Measurements from ENCODE around the gene CFAP45.
A peak's percentile ranks its signal among the peaks of the same experiment; 100 is the strongest.

CFAP45 gene

GRCh38 chr1:159831412-159832141 is 68.4 kb downstream of the CFAP45 start:
- Histone ChIP-seq H3K4me3 (ENCODE audit: insufficient read depth in 1 of 2, low read depth in 1 of 2, low read length in 2 of 2) (no peak overlapping the region), H3K4ac (ENCODE audit: low read depth in 1 of 2, low read length in 2 of 2) (no peak overlapping the region), H3K36me3 (ENCODE audit: control insufficient read depth in 1 of 2, insufficient read depth in 2 of 2, low read depth in 1 of 2, low read length in 2 of 2) (peaks cover 0 to 3% of the 10 kb centered on the region in 2 experiments), H3K18ac (ENCODE audit: low read depth in 1 of 2, low read length in 2 of 2) (no peak overlapping the region), H3K79me1 (replicated peaks; ENCODE audit: low read length, poor library complexity, severe bottlenecking) (no peaks in the 10 kb centered on the region), H2BK120ac (ENCODE audit: low read depth, low read length) (no peak overlapping the region), H2BK12ac (ENCODE audit: low read length in 2 of 2) (no peak overlapping the region), H3K4me1 (ENCODE audit: control insufficient read depth, insufficient read depth, low read depth, low read length) (peaks cover 21% of the 10 kb centered on the region), H3K14ac (ENCODE audit: low read length in 2 of 2) (no peak overlapping the region), H3K27ac (ENCODE audit: low read length, poor library complexity, severe bottlenecking) (no peak overlapping the region), H3K4me2 (ENCODE audit: low read length, poor library complexity, severe bottlenecking) (no peak overlapping the region), H2BK15ac (ENCODE audit: low read depth, poor library complexity, severe bottlenecking) (no peak overlapping the region), H2AK5ac (ENCODE audit: low read length, severe bottlenecking) (no peak overlapping the region), H3K27me3 (ENCODE audit: control insufficient read depth in 1 of 2, insufficient read depth in 1 of 2, low read length in 2 of 2) (no peaks in the 10 kb centered on the region), H4K91ac (ENCODE audit: low read length) (no peak overlapping the region), H3K9me3 (ENCODE audit: control insufficient read depth, low read length) (no peaks in the 10 kb centered on the region), H2BK5ac (ENCODE audit: low read depth, low read length, poor library complexity, severe bottlenecking) (no peak overlapping the region), H3K9ac (ENCODE audit: low read length) (no peak overlapping the region), H2AFZ (ENCODE audit: low read depth, low read length) (no peak overlapping the region), H3K23ac (ENCODE audit: low read length in 2 of 2) (no peak overlapping the region), H4K8ac (ENCODE audit: low read length) (no peak overlapping the region)
- no peak for DNase-seq
- 56% methylated on average over 7 of the region's 7 CpGs for WGBS

- Histone ChIP-seq H3K79me1 (replicated peaks; ENCODE audit: low read length, poor library complexity, severe bottlenecking) (no peaks in the 10 kb centered on the region), H3K4me3 (ENCODE audit: insufficient read depth in 1 of 2, low read depth in 1 of 2, low read length in 2 of 2) (no peak overlapping the region), H2BK5ac (ENCODE audit: low read depth, low read length, poor library complexity, severe bottlenecking) (no peak overlapping the region), H3K14ac (ENCODE audit: low read length in 2 of 2) (no peak overlapping the region), H3K9me3 (ENCODE audit: control insufficient read depth, low read length) (no peaks in the 10 kb centered on the region), H3K9ac (ENCODE audit: low read length) (no peak overlapping the region), H3K18ac (ENCODE audit: low read depth in 1 of 2, low read length in 2 of 2) (peak overlapping the region in 1 of 2 experiments; percentile 13), H2BK15ac (ENCODE audit: low read depth, poor library complexity, severe bottlenecking) (no peak overlapping the region), H3K27me3 (ENCODE audit: control insufficient read depth in 1 of 2, insufficient read depth in 1 of 2, low read length in 2 of 2) (no peaks in the 10 kb centered on the region), H3K4me1 (ENCODE audit: control insufficient read depth, insufficient read depth, low read depth, low read length) (peaks cover 26% of the 10 kb centered on the region), H3K27ac (ENCODE audit: low read length, poor library complexity, severe bottlenecking) (no peak overlapping the region), H3K23ac (ENCODE audit: low read length in 2 of 2) (no peak overlapping the region), H3K36me3 (ENCODE audit: control insufficient read depth in 1 of 2, insufficient read depth in 2 of 2, low read depth in 1 of 2, low read length in 2 of 2) (peaks cover 0 to 7% of the 10 kb centered on the region in 2 experiments), H3K4me2 (ENCODE audit: low read length, poor library complexity, severe bottlenecking) (no peak overlapping the region), H4K91ac (ENCODE audit: low read length) (no peak overlapping the region), H2AFZ (ENCODE audit: low read depth, low read length) (no peak overlapping the region), H4K8ac (ENCODE audit: low read length) (no peak overlapping the region), H2BK120ac (ENCODE audit: low read depth, low read length) (no peak overlapping the region), H2BK12ac (ENCODE audit: low read length in 2 of 2) (no peak overlapping the region), H2AK5ac (ENCODE audit: low read length, severe bottlenecking) (peak overlapping the region; percentile 67), H3K4ac (ENCODE audit: low read depth in 1 of 2, low read length in 2 of 2) (no peak overlapping the region)
- WGBS = 82% methylated on average over 7 of the region's 8 CpGs
- DNase-seq = no peak
Measured at GRCh38 chr1:159830722-159831121, 69.2 kb downstream of the CFAP45 start.

GRCh38 chr1:159829822-159830465 is 70.0 kb downstream of the CFAP45 start:
- peak overlapping the region; percentile 57 for H3K27ac ChIP-seq (ENCODE audit: low read length, poor library complexity, severe bottlenecking)
- no peaks in the 10 kb centered on the region for H3K79me1 ChIP-seq (replicated peaks; ENCODE audit: low read length, poor library complexity, severe bottlenecking)
- peaks cover 0 to under 1% of the 10 kb centered on the region in 2 experiments for H3K27me3 ChIP-seq (ENCODE audit: control insufficient read depth in 1 of 2, insufficient read depth in 1 of 2, low read length in 2 of 2)
- H4K91ac ChIP-seq (ENCODE audit: low read length) = peak overlapping the region; percentile 2
- H3K14ac ChIP-seq (ENCODE audit: low read length in 2 of 2) = peak overlapping the region in 1 of 2 experiments; percentile 45
- H3K9me3 ChIP-seq (ENCODE audit: control insufficient read depth, low read length) = no peaks in the 10 kb centered on the region
- no peak overlapping the region for H2AFZ ChIP-seq (ENCODE audit: low read depth, low read length)
- peaks cover 0 to 4% of the 10 kb centered on the region in 2 experiments for H3K36me3 ChIP-seq (ENCODE audit: control insufficient read depth in 1 of 2, insufficient read depth in 2 of 2, low read depth in 1 of 2, low read length in 2 of 2)
- H4K8ac ChIP-seq (ENCODE audit: low read length) = no peak overlapping the region
- H2BK15ac ChIP-seq (ENCODE audit: low read depth, poor library complexity, severe bottlenecking) = peak overlapping the region; percentile 58
- H2BK120ac ChIP-seq (ENCODE audit: low read depth, low read length) = no peak overlapping the region
- H2BK12ac ChIP-seq (ENCODE audit: low read length in 2 of 2) = peak overlapping the region in 1 of 2 experiments; percentile 56
- H3K4me3 ChIP-seq (ENCODE audit: insufficient read depth in 1 of 2, low read depth in 1 of 2, low read length in 2 of 2) = no peak overlapping the region
- peak overlapping the region in 1 of 2 experiments; percentile 10 for H3K4ac ChIP-seq (ENCODE audit: low read depth in 1 of 2, low read length in 2 of 2)
- H2BK5ac ChIP-seq (ENCODE audit: low read depth, low read length, poor library complexity, severe bottlenecking) = no peak overlapping the region
- H3K18ac ChIP-seq (ENCODE audit: low read depth in 1 of 2, low read length in 2 of 2) = peak overlapping the region in 1 of 2 experiments; percentile 73
- WGBS = 71% methylated on average over 18 of the region's 18 CpGs
- no peak overlapping the region for H3K23ac ChIP-seq (ENCODE audit: low read length in 2 of 2)
- peak overlapping the region; percentile 5 for H3K9ac ChIP-seq (ENCODE audit: low read length)
- peak overlapping the region; percentile 1 for H2AK5ac ChIP-seq (ENCODE audit: low read length, severe bottlenecking)
- peak; percentile 84 for DNase-seq
- H3K4me1 ChIP-seq (ENCODE audit: control insufficient read depth, insufficient read depth, low read depth, low read length) = peaks cover 26% of the 10 kb centered on the region
- H3K4me2 ChIP-seq (ENCODE audit: low read length, poor library complexity, severe bottlenecking) = no peak overlapping the region

- Histone ChIP-seq H2BK5ac (ENCODE audit: low read depth, low read length, poor library complexity, severe bottlenecking) (no peak overlapping the region), H3K27ac (ENCODE audit: low read length, poor library complexity, severe bottlenecking) (peak overlapping the region; percentile 35)
- 28% methylated on average over 3 of the region's 3 CpGs for WGBS
Measured at GRCh38 chr1:159829273-159829634, 70.7 kb downstream of the CFAP45 start.

More at GRCh38 chr1:159829273-159829634, 70.7 kb downstream of the CFAP45 start:
- Histone ChIP-seq H2AFZ (ENCODE audit: low read depth, low read length) (no peak overlapping the region), H2BK12ac (ENCODE audit: low read length in 2 of 2) (no peak overlapping the region), H3K4ac (ENCODE audit: low read depth in 1 of 2, low read length in 2 of 2) (no peak overlapping the region), H3K79me1 (replicated peaks; ENCODE audit: low read length, poor library complexity, severe bottlenecking) (no peaks in the 10 kb centered on the region), H2AK5ac (ENCODE audit: low read length, severe bottlenecking) (peak overlapping the region; percentile 51), H3K4me3 (ENCODE audit: insufficient read depth in 1 of 2, low read depth in 1 of 2, low read length in 2 of 2) (no peak overlapping the region), H4K91ac (ENCODE audit: low read length) (no peak overlapping the region), H2BK15ac (ENCODE audit: low read depth, poor library complexity, severe bottlenecking) (peak overlapping the region; percentile 6), H2BK120ac (ENCODE audit: low read depth, low read length) (no peak overlapping the region), H3K4me2 (ENCODE audit: low read length, poor library complexity, severe bottlenecking) (no peak overlapping the region), H3K14ac (ENCODE audit: low read length in 2 of 2) (no peak overlapping the region), H3K9me3 (ENCODE audit: control insufficient read depth, low read length) (no peaks in the 10 kb centered on the region), H3K9ac (ENCODE audit: low read length) (no peak overlapping the region), H3K18ac (ENCODE audit: low read depth in 1 of 2, low read length in 2 of 2) (no peak overlapping the region), H3K4me1 (ENCODE audit: control insufficient read depth, insufficient read depth, low read depth, low read length) (peaks cover 26% of the 10 kb centered on the region), H3K27me3 (ENCODE audit: control insufficient read depth in 1 of 2, insufficient read depth in 1 of 2, low read length in 2 of 2) (peaks cover 0 to 6% of the 10 kb centered on the region in 2 experiments), H3K23ac (ENCODE audit: low read length in 2 of 2) (no peak overlapping the region), H4K8ac (ENCODE audit: low read length) (no peak overlapping the region), H3K36me3 (ENCODE audit: control insufficient read depth in 1 of 2, insufficient read depth in 2 of 2, low read depth in 1 of 2, low read length in 2 of 2) (peaks cover 0 to 4% of the 10 kb centered on the region in 2 experiments)
- peak; percentile 33 for DNase-seq

Measured in mesenchymal stem cell (in vitro differentiated cells and primary cell).